Keratinocyte (primary cell): ENCODE results near the gene AMMECR1. TPM values are rescaled to one million over a fixed set of nuclear protein-coding genes. Genes with fewer than 3 reads are reported as not detected.

Experiments used
- DNase-seq: peaks from one replicate; pipeline ENCODE4 v3.0.0-alpha.2; 2011; ENCODE audit warnings: low read depth, missing footprints, low spot score
- FAIRE-seq: peaks from 2 replicates; lab custom pipeline; 2011; peaks lifted over from hg19 to GRCh38; lab: Jason Lieb, UNC
- H2AFZ ChIP-seq: 2 replicates; pipeline ENCODE4 v1.6.0; 2012; ENCODE audit warnings: low read length, control low read depth, inconsistent platforms; ENCODE audit not compliant: control insufficient read depth
- H3K27ac ChIP-seq: 2 replicates; pipeline ENCODE4 v1.5.1; 2011; ENCODE audit warnings: low read length; ENCODE audit not compliant: control insufficient read depth, insufficient read depth
- H3K27me3 ChIP-seq: 3 replicates; pipeline ENCODE4 v1.6.0; 2011; ENCODE audit warnings: low read length; ENCODE audit not compliant: control insufficient read depth, insufficient read depth; ENCODE audit errors: extremely low read depth
- H3K36me3 ChIP-seq, 2 experiments: 2 replicates in 1 of 2; 3 replicates in 1 of 2; pipeline ENCODE4 v1.5.1; 2011; ENCODE audit warnings: low read length in 2 of 2, mild to moderate bottlenecking in 1 of 2; ENCODE audit not compliant: control insufficient read depth in 2 of 2, insufficient read depth in 2 of 2; ENCODE audit errors: extremely low read depth in 1 of 2
- H3K4me1 ChIP-seq: 3 replicates; pipeline ENCODE4 v1.5.1; 2011; ENCODE audit warnings: low read length; ENCODE audit not compliant: control insufficient read depth, insufficient read depth; ENCODE audit errors: extremely low read depth
- H3K4me2 ChIP-seq: 3 replicates; pipeline ENCODE4 v1.6.0; 2011; ENCODE audit warnings: low read depth, low read length; ENCODE audit not compliant: control insufficient read depth, insufficient read depth; ENCODE audit errors: extremely low read depth
- H3K4me3 ChIP-seq, 3 experiments: fragments of 200-600 bp in 1 of 3; sonication (generic) in 1 of 3; 2 replicates in 2 of 3; 3 replicates in 1 of 3; pipeline ENCODE4 v1.5.1; 2011 to 2016; ENCODE audit warnings: low read length in 3 of 3, mild to moderate bottlenecking in 3 of 3, control low read depth in 2 of 3, inconsistent platforms in 1 of 3, low read depth in 1 of 3, mixed read lengths in 1 of 3, mixed run types in 1 of 3, moderate library complexity in 1 of 3; ENCODE audit not compliant: control insufficient read depth in 2 of 3, insufficient read depth in 2 of 3; ENCODE audit errors: extremely low read depth in 1 of 3
- H3K79me2 ChIP-seq: 2 replicates; pipeline ENCODE4 v1.6.0; 2012; ENCODE audit warnings: low read length; ENCODE audit not compliant: control insufficient read depth, insufficient read depth
- H3K9ac ChIP-seq: 3 replicates; pipeline ENCODE4 v1.6.0; 2011; ENCODE audit warnings: low read length; ENCODE audit not compliant: control insufficient read depth, insufficient read depth; ENCODE audit errors: extremely low read depth
- H3K9me1 ChIP-seq: 3 replicates; pipeline ENCODE4 v1.6.0; 2011; ENCODE audit warnings: low read length; ENCODE audit not compliant: control insufficient read depth, insufficient read depth; ENCODE audit errors: extremely low read depth
- H3K9me3 ChIP-seq: 2 replicates; pipeline ENCODE4 v1.5.1; 2012; ENCODE audit warnings: low read depth, low read length; ENCODE audit not compliant: control insufficient read depth
- H4K20me1 ChIP-seq: 3 replicates; pipeline ENCODE4 v1.6.0; 2011; ENCODE audit warnings: low read length; ENCODE audit not compliant: control insufficient read depth, insufficient read depth; ENCODE audit errors: extremely low read depth
- EZH2 ChIP-seq: IDR thresholded peaks from one replicate; pipeline ENCODE4 v1.6.1; 2012; ENCODE audit warnings: inconsistent platforms, mild to moderate bottlenecking, low read length, moderate library complexity
- dilution Hi-C: fragments of 300-500 bp; cut with MboI; formaldehyde crosslinking; loops from one replicate; pipeline ENCODE4 v1.7.0; 2020; ENCODE audit warnings: low sequenced_read_pairs; ENCODE audit not compliant: extremely low pct_ligation_motif_present
- polyA plus RNA-seq, 5 experiments: library from polyadenylated mRNA; depleted of rRNA in 3 of 5; stranded (reverse) in 3 of 5; stranded (forward) in 1 of 5; unstranded in 1 of 5; fragments of >200 nt; gene quantifications; 1 replicate in 1 of 5; 2 replicates in 3 of 5; 3 replicates in 1 of 5; pipeline versions ENCODE4 v1.2.1 to v1.2.3, GENCODE V29; 2011 to 2012; ENCODE audit warnings: missing spikeins in 2 of 5, low read depth in 1 of 5, low replicate concordance in 1 of 5
- TF ChIP-seq, protein P1 (sequence below), 3 experiments: IDR thresholded peaks in 1 of 3; conservative IDR thresholded peaks in 1 of 3; optimal IDR thresholded peaks in 1 of 3; 2 replicates in 2 of 3; 3 replicates in 1 of 3; pipeline versions ENCODE3 to v1.5.1; 2011; ENCODE audit warnings: low read length in 3 of 3, mild to moderate bottlenecking in 3 of 3, moderate library complexity in 2 of 3, control low read depth in 1 of 3, inconsistent platforms in 1 of 3; ENCODE audit not compliant: insufficient read depth in 2 of 3; ENCODE audit errors: extremely low read depth in 1 of 3

The AMMECR1 gene
- polyA plus RNA-seq, 1 donor (not counting 4 experiments of a cell fraction or from before 2014, with no cell fraction given), result 15.5 TPM

DNA sequence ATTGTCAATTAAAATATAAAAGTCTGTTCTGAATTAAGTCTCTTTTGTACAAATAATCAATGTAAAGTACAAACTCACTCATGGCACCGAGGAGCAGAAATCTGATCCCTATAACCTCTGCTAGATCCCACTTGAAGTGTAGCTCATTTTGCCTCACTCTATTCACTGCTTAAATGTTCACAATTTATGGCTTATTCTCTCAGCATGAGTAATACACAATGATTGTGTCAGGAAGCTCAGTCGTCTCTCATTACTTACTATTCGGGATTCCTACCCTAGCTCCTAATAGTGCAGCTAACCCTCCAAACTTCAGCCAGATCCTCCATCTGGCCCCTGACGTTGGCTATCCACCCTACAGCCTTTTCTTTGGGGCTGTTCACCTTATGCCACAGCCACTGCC is 4.7 kb upstream of the AMMECR1 start:
- no peak for FAIRE-seq
- no peak overlapping the region for H3K9ac ChIP-seq
- DNase-seq, result no peak
- H3K9me1 ChIP-seq, result no peaks in the 10 kb centered on the region
- no peak overlapping the region for H3K27ac ChIP-seq
- dilution Hi-C loops, result no loop called here
- peaks cover 4% of the 10 kb centered on the region for H3K4me1 ChIP-seq
- no peaks in the 10 kb centered on the region for H3K36me3 ChIP-seq
- H2AFZ ChIP-seq, result no peak overlapping the region
- H4K20me1 ChIP-seq, result no peaks in the 10 kb centered on the region
- no peak overlapping the region for H3K4me3 ChIP-seq
- no peak overlapping the region for H3K4me2 ChIP-seq
- TF ChIP-seq, protein P1, sequence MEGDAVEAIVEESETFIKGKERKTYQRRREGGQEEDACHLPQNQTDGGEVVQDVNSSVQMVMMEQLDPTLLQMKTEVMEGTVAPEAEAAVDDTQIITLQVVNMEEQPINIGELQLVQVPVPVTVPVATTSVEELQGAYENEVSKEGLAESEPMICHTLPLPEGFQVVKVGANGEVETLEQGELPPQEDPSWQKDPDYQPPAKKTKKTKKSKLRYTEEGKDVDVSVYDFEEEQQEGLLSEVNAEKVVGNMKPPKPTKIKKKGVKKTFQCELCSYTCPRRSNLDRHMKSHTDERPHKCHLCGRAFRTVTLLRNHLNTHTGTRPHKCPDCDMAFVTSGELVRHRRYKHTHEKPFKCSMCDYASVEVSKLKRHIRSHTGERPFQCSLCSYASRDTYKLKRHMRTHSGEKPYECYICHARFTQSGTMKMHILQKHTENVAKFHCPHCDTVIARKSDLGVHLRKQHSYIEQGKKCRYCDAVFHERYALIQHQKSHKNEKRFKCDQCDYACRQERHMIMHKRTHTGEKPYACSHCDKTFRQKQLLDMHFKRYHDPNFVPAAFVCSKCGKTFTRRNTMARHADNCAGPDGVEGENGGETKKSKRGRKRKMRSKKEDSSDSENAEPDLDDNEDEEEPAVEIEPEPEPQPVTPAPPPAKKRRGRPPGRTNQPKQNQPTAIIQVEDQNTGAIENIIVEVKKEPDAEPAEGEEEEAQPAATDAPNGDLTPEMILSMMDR (optimal IDR thresholded peaks at IDR 0.05 in 1 of 3, IDR thresholded peaks at IDR 0.05 in 1 of 3, conservative IDR thresholded peaks at IDR 0.05 in 1 of 3; ENCODE audit: extremely low read depth in 1 of 3, insufficient read depth in 2 of 3, low read length in 3 of 3), result no peak
- TF ChIP-seq EZH2, result no peak
- H3K9me3 ChIP-seq, result no peaks in the 10 kb centered on the region
- H3K79me2 ChIP-seq, result peaks cover 2% of the 10 kb centered on the region
- H3K27me3 ChIP-seq, result no peaks in the 10 kb centered on the region

DNA sequence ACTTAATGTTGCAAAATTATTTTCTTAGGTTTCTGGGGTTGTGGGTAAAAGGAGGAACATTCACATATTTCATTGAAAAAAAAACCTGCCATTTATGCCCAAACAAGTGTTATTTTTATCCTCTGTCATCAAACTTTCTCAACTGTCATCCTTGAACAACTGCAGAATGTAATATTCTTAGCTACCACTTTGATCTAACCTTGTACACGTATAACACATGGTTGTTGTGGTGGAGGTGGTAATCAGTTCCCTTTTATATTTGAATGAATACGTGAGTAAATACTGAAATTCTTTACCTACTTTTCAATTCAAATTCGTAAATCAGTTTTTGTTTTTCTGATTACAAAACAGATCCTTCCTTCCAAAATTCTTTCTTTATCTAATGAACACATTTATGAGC is 3.8 kb upstream of the AMMECR1 start:
- peaks cover 4% of the 10 kb centered on the region for H3K4me1 ChIP-seq
- peaks cover 12% of the 10 kb centered on the region for H3K79me2 ChIP-seq
- no peaks in the 10 kb centered on the region for H3K9me3 ChIP-seq
- H3K9me1 ChIP-seq, result no peaks in the 10 kb centered on the region
- no peak for DNase-seq
- no peak overlapping the region for H3K9ac ChIP-seq
- H3K27ac ChIP-seq, result no peak overlapping the region
- no peak for TF ChIP-seq EZH2
- TF ChIP-seq, protein P1 (optimal IDR thresholded peaks at IDR 0.05 in 1 of 3, IDR thresholded peaks at IDR 0.05 in 1 of 3, conservative IDR thresholded peaks at IDR 0.05 in 1 of 3; ENCODE audit: extremely low read depth in 1 of 3, insufficient read depth in 2 of 3, low read length in 3 of 3), result no peak
- no peaks in the 10 kb centered on the region for H4K20me1 ChIP-seq
- H3K4me3 ChIP-seq, result no peak overlapping the region
- no peak overlapping the region for H2AFZ ChIP-seq
- dilution Hi-C loops, result no loop called here
- H3K4me2 ChIP-seq, result no peak overlapping the region
- no peak for FAIRE-seq
- no peaks in the 10 kb centered on the region for H3K36me3 ChIP-seq
- no peaks in the 10 kb centered on the region for H3K27me3 ChIP-seq
